Left forelimb (tissue), 1 donor: Measurements from ENCODE around the gene ELMO1.

Experiments used
- DNase-seq: peaks from one replicate; pipeline ENCODE4 v3.0.0-alpha.2; 2018; ENCODE audit warnings: low spot score

ELMO1 gene

DNA sequence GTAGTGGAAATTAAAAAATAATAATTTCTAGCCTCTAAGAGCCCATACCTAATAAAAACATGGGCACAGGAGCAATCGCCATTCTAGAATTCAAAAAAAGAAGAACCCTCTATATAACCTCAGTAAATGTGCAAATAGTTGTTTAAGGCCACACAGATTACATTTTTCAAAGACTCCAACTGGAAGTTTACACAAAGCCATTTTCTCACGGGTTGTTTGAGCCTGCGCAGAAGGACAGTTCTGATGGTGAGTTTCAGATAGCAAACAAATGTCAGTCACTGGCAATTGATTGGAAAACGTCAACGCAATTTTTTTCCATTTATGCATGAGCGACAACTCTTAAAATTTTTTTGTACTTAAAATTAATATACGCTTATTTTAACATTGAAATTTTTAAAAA, 23.0 kb upstream of the ELMO1 start:
- no peak for DNase-seq

DNA sequence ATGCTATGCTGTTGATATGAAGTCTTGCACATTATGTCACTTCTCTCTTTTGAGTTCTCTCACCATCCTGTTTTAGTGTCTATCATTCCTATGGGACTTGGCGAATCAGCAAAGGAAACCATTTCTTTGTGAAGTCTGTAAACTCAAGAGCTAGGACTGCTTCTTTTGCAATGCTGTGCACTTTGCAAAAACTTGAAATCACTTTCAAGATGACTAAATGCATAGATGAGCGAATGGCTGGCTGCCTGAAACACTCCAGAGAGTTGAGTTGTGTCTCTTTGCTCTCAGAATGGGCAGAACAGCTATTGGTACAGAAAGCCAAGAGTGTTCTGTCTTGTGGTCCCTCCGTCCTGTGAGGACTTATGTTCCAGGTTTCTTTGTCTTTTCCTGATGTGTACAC, 18.3 kb upstream of the ELMO1 start:
- DNase-seq, result no peak

DNA sequence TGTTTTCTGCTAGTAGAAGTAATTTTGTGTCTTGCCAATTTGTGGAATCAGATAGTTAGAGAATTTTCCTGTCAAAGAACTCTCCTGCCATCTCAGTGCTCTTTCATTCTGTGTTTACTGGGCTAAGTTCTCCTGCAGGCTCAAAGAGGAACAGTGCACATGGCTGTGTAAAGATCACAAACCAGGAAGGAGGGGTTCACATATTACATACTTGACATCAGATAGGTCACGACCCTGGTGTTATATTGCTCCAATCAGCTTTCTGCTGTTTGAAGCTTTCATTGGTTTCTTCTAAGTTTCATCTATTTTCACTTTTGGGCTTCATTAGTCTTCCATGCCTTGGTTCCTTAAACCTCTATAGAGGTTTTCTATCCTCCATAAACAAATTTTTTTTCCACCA, 13.5 kb upstream of the ELMO1 start:
- no peak for DNase-seq

DNA sequence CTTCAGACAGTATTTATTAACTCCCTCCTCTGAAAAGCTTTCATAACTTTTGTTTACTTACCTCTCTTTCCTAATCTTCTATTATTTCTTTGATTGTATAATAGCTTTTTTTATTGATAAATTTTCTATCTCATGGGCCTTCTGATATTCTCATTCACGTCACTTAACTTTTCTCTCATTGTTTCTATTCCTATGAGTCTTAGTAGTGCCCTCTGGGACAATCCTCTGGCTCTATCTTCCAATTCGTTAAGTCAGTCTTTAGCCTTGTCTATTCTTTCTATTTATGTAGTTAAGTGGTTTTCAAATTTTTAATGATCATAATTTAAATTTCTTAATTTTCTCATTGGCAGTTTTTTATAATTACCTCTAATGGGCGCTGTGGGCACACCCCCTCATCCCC, 6.4 kb upstream of the ELMO1 start:
- no peak for DNase-seq

DNA sequence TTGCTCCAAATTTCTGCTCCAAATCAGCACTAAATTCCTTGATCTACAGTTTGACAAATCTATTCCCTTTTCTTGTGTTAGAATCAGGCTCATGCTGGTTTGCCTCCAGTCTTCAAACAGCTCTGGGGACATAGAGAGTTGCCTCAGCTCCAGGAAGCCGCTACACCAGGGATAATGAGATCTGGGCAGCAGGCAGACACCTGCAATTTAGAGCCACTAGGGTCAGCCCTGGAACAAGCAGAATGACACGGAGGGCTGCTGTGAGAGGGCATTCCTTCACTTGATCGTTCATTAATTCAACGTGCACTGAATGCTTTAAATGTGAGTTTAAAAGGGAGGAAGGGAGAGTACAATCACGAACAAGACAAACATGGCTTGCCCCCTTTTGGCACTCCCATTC, 3.7 kb upstream of the ELMO1 start:
- no peak for DNase-seq

DNA sequence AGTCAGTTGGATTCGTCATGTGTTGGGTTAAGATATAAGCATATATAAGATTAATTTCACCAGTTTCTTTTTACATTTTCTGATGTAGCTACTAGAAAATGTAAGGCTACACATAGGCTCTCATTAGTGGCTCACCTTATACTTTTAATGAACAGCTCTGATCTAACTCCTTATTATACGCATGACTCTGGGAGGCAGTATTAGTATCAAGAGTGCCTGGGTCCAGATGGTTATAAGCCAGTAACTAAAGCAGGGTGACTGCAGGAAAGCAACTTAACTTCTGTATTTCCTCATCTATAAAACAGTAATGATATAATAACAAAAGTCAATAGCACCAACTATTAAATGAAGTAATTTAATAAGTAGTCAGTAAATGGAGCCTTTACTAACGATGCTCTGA, 1.4 kb upstream of the ELMO1 start:
- DNase-seq, result no peak

DNA sequence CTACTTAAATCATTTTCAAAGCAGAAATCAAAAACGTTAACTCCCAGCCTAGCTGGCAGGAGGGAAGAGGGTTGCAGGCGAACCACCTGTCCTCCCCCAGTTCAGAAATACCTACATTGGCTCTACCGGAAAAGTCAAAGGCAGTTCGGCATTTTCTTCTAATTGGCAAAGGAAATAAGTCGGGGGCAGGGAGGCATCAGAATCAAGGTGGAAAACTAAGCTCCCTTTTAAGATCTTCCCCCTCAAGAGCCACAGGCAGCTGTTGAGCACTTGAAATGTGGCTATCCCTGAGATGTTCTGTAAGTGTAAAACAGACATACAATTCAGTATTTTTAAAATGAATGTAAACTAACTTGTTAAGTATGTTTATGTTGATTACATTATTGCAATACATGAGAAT, 957 bp upstream of the ELMO1 start:
- DNase-seq, result no peak

DNA sequence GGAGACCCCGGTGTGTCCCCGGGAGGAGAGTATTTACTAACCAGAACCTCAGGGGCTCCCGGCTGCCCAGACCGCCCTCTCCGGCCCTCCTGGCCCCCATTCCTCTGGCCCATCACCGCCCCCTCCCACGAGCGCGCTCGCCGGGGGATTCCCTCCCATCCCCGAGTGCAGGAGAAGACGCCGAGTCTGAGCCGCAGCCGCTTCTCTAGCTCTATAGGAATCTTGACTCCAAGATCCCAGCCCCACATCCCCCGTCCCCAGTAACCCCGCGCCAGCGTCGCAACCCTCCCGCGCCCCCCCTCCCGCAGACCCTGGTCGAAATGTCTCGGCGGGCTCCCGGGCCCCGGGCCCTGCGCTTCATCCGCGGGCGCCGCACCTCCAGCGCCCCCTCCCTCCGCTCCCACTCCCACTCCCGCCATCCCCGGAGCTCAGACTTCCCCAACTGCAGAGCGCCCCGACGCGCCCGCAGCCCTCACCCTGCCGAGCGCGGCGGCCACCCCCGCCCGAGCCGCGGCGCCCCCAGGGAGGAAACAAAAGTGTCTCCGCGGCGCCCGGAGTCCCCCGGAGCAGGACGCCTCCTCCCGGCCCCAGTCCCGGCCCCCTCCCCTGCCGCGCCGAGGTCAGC, 541 bp downstream of the ELMO1 start:
- no peak for DNase-seq

DNA sequence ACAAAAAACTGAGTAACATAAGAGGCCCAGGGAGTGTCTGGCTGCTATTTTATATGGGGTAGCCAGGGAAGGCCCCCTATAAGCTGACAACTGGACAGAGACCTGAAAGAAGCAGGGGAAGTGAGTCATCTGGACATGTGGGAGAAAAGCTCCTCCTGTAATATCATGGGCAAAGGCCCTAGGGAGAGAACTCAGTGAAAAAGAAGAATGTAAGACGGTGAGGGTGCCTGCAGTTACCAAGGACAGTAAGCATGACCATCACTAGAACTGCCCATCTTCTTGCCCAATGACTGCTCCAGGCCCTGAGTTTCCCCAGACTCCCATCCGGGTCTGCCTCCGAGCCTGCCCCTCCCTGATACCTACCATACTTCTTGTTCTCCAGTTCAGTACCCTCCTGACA, 2.3 kb downstream of the ELMO1 start:
- DNase-seq, result no peak

DNA sequence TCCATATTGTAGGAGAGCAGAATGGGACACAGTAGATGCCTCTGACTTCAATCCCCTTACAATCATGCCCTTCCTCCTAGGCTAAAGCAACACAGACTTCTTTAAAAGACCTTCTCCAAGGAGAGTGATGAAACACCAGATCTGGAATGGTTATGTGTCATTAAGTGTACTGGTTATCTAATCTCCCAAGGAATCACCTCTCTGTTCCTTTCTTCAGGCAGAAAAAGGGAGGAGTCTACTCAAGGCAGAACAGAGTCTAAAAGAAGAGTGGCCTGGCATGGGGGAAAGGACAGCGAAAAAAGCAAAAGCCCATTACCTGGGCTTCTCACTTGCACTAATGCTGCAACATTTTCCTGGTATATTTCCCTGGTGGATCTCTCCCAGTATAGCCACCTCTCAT, 2.9 kb downstream of the ELMO1 start:
- no peak for DNase-seq

DNA sequence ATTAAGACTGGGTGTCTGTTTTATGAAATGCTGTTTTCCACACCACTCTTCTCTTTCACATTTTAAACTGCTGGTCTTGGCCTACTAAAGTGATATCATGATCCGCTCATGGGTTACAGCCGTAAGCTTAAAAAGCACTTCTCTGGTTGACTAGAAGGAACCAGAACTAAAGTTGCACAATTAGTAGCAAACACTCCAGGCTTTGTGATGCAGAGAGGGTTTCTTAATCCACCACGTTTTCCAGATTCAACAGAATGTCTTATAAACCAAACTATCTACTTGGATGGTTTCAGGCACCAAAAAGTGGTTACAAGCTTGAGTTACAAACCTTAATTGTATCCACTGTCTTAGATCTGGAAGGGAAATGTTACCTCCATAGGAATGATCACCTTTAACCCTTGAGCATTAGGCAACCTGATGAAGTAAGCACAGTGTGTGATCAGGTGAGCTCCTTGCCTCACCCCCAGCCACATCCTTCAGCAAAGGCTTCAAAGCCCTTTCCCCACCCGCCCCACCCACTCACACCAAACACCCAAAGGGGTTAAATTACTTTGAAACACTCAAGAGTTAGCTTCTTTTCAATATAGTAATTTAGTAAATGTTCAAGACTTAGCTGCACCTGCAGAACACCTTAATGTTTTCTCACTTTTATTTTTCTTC, 3.5 kb downstream of the ELMO1 start:
- DNase-seq, result no peak

DNA sequence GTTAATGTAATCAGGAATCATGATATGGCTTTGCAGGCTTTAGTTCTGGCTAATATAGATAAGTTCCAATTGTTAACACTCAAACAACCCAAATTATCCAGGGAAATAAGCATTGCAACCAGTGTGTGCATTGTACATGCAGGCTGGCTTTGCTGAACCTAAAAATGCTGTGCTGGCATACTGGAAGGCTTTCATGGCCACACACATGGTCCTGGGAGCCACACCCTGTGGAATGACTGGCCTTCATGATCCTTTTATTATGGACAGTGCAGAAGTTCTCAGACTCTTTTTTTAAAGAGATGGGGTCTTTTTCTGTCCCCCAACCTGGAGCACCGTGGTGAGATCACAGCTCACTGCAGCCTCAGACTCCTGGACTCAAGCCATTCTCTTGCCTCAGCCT, 5.0 kb downstream of the ELMO1 start:
- no peak for DNase-seq

DNA sequence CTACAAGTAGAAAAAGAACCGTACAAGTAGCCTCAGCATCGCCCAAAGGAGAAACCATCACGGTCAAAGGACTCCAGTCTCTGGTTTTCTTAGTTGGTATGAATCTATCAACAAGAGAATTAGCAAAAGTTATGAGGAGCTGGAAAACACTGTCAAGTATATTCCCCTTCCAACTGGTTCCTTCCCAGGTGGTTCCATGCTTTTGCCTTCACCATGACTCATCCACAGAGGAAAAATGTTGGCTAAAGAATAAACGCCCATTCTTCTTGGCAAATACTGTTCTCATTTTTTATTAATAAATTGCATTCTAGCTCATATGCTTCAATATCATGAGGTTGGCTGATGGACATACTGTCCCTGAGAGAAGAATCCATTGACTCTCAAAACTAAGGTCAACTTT, 6.4 kb downstream of the ELMO1 start:
- no peak for DNase-seq

DNA sequence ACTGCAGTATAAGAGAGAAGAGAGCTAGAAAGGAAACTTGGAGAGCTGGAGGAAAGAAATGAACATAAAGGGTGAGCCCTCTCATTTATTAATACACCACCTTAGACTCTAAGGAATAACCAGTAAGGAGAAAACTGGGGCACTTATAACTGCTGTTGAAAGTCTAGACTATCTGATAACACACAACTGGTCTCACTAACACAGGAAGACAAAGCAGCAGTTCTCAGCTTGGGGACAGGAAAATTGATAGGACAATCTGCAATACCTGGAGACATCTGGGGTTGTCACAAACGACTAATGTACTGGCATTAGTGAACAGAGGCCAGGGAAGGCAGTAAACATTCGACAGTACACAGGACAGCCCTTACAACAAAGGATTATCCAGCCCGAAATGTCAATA, 6.8 kb downstream of the ELMO1 start:
- DNase-seq, result no peak

DNA sequence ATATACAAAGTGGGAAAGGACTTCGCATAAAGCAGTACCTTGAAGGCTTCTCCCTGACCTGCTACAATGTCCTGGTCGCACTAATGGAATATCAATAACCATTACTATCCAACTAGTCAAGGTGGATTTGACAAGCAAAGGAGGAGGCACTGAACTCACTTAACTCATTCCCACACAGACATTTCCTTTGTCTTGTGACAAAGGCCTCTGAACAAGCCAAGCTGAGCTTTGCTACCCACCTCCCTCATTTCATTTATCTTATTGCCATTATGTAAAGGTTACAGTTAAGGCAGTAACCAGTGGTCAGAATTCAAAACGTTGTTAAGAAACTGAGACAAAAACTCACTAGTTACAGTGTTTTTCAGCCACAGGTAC, 7.3 kb downstream of the ELMO1 start:
- DNase-seq, result no peak

DNA sequence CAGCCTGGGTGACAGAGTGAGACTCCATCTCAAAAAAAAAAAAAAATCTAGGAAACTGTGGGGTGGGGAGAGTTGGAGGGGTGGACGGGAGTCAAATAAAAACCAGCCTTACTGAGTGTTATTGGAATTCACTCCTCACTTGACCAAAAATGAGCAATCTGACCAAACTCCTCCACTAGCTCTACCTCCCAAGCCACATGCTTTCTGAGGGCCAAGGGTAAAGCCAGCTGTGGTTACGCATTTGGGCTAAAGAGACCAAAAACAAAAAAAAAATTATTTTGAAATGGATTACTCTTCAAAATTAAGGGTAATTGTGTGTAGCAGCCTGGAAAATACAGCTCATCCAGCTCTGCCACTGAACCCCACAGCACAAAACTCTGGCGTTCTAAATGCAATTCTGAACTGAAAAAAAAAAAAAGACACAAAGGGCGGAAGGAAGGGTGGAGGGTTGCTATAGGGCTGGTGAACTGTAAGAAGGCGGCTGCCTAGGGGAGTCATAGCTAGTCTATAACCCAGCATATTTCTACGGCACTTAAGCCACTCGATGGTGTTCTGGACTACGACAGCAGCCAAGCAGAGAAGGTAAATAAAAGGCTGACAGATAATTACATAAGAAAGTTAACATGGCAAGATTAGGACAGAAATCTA, 7.8 kb downstream of the ELMO1 start:
- no peak for DNase-seq

DNA sequence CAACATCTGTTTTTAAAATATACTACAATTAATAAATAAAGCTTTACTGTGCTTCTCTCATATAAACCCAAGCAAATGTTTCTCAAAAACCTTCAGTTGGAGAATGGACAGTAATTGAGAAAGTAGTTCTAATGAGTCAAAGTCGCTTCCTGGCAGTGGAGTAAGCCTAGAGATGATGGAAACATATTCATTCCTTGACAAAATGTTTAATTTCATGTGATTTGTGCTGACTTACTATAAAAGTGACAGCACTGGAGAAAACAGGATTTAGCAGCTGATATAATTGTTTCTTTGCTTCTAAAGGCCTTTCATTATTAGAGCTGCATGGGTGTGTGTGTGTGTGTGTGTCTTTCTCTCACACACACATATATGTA, 9.0 kb downstream of the ELMO1 start:
- no peak for DNase-seq

DNA sequence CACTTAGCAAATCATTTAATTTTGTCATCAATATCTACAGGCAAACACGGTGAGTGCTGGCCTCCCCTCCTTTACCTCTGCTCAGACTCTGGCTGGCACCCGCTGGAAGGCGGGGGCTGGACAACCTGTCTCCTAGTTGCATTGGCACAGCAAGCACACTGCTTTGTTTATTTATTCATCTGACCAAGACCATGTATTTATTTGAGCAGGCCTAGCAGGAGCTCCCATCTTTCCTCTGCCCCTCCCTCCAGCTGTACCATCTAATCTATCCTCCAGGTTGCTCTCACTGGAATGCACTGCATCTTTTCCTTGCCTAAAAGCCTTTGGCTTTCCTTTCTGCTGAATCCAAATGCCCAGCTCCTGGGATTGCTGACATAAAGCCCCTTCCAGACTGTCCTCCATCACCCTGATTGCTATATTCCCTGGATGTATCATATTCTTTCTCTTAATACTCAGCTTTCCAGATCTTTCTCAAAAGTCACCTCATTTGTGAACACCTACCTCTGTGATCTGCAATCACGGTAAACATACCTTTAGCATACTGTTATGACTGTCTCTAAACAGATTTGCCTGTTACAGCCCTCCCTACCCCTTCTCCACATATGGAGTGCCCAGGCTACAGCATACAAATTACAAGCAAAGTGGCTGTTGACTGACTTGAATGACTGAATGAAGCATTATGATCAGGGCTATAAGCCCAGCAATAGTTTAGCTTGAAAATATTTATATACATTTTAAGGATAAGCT, 9.6 kb downstream of the ELMO1 start:
- no peak for DNase-seq

DNA sequence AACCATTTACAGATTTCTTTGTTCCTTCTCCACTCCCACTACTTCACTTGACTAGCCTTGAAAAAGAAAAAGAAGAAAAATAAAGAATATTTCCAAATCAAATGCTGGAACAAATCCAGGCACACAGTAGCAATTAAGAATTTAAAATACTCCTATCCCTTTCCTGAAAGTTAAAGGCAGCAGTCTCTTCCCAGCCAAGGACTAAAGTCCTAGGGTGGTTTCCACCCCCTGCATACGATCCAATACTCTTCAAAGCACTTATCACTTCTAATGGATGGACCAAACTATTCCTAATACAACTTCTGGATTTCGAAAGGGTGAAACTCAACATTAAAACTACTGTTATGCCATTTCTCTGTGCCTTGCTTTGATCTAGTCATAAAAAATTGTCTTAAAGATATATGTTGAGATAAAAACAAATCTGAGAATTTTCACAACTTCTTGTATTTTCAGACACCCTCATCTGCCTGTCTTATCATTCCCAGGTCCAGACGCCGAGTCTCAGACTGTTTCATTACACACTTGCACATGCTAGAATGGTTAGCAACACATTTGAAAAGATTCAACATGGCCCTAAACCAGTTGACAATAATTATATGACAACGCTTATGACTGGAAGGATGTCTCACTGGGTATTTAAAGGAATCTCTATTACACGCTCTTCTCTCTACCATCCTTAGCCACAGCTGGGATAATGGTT, 13.4 kb downstream of the ELMO1 start:
- DNase-seq, result no peak

DNA sequence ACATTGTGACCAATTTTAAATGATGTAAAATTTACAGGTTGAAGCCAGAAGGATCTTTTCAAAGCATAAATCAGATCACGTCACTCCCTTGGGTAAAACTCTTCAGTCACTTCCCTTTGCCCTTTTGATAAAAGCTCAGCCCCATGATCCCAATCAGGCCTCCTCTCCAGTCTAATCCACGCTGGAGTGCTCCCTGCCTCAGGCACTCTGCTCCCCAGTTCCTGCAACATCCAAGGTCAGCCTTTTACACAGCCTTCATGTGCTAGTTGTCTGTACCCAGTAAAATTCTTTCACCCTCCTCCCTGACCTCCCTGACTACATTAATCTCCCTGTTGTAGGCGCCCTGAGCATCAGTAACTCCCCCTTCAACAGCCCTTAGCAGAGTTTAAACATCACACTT, 14.1 kb downstream of the ELMO1 start:
- no peak for DNase-seq

DNA sequence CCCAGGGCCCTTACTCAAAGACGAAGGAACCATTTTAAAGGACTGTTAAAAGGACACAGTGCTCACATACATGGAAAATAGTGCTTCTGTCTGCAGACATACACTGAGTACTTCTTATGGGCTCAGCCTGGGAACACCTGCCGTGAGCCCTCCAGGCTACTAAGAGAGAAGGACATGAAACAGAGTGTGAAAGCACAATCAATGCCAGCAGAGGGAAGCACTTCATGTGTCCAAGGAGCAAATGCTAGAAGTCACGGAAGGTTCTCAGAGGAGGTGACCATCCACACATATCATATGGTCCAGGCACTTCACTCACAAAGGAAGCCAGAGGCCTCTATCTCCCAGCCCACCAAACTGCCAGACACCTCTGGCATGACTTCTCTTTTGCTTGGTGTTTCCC, 15.5 kb downstream of the ELMO1 start:
- DNase-seq, result no peak

DNA sequence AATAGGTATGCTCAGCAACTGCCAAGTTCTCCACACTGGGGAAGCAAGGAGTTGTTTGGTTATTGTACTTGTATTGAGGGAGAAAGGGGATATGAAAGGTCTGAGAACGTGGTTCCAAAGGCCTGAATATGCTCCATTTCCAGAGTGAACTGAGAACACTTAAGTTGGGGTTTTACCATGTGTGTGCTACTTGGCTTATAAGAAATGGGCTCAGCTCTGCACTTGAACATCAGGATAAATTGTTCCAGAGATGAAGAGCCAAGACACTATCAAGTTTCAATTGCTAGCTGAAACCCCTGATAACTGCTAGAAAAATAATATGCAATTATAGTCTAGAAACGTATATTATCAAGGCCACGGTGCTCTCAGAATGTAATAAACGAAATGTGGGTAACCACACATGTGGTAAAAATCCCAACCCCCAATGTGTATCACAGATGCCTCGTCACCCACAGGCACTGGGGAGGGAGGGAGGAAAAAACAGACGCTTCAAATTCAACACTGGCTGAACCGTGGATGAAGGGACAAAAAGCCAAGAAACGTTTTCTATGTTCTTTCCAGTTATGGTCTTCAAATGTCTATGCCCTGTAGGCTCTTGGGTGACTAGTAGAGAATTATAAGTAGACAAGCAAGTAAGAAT, 16.3 kb downstream of the ELMO1 start:
- no peak for DNase-seq
